ENCODE data around the gene PHLPP2.

GRCh38 chr16:71609066-71609465 is 115.4 kb downstream of the PHLPP2 start:
- TF ChIP-seq CTCF (IDR thresholded peaks at IDR 0.05), result no peak
- no peak for TF ChIP-seq REST (IDR thresholded peaks at IDR 0.05; ENCODE audit: insufficient read depth in 1 of 2, low read depth in 2 of 2, low read length in 1 of 2)
- no peak for TF ChIP-seq POLR2AphosphoS5 (IDR thresholded peaks at IDR 0.05; ENCODE audit: low read depth, low read length)
- no peak for TF ChIP-seq SIN3A (IDR thresholded peaks at IDR 0.05; ENCODE audit: borderline replicate concordance, insufficient read depth, low read depth, low read length)
- TF ChIP-seq TCF7L2 (IDR thresholded peaks at IDR 0.05; ENCODE audit: low read depth, low read length), result no peak

Measured in Panc1 (cell line).